Uterus (tissue), 4 donors: ENCODE data around the gene MAPKBP1. TPM values are rescaled to one million over a fixed set of nuclear protein-coding genes. Genes with fewer than 3 reads are reported as not detected.

ENCODE experiments used
- DNase-seq, 2 donors: peaks; one replicate each; pipeline ENCODE4 v3.0.0-alpha.2; 2019 to 2020
- H3K27ac ChIP-seq, 2 donors: fragments of 200-600 bp; sonication (generic); 1 replicate in 1 of 2; 2 replicates in 1 of 2; pipeline ENCODE4 v1.5.1; 2016 to 2018
- H3K27me3 ChIP-seq, 2 donors: fragments of 200-600 bp; sonication (generic); one replicate each; pipeline ENCODE4 v1.5.1; 2018 to 2019; ENCODE audit warnings: control low read depth in 1 of 2
- H3K36me3 ChIP-seq, 2 donors: fragments of 200-600 bp; sonication (generic); one replicate each; pipeline ENCODE4 v1.5.1; 2019; ENCODE audit warnings: control low read depth in 1 of 2
- H3K4me1 ChIP-seq, 2 donors: fragments of 200-600 bp; sonication (generic); one replicate each; pipeline ENCODE4 v1.5.1; 2018 to 2019; ENCODE audit warnings: control low read depth in 1 of 2
- H3K4me3 ChIP-seq, 2 donors: fragments of 200-600 bp; sonication (generic); 1 replicate in 1 of 2; 2 replicates in 1 of 2; pipeline ENCODE4 v1.5.1; 2018 to 2019; ENCODE audit warnings: mild to moderate bottlenecking in 1 of 2
- H3K9me3 ChIP-seq, 2 donors: fragments of 200-600 bp; sonication (generic); one replicate each; pipeline ENCODE4 v1.5.1; 2019; ENCODE audit warnings: control low read depth in 1 of 2
- POLR2A ChIP-seq, 2 donors: fragments of 450-650 bp; IDR thresholded peaks; one replicate each; pipeline ENCODE4 v1.6.1; 2016; ENCODE audit warnings: antibody characterized with exemption in 2 of 2, mild to moderate bottlenecking in 1 of 2, moderate library complexity in 1 of 2
- intact Hi-C: fragments of 100-400 bp; cut with DNase I; formaldehyde crosslinking; loops from one replicate; pipeline ENCODE4 v1.15.1; 2023; ENCODE audit warnings: low total_unique reads
- total RNA-seq, 4 donors: library from RNA; depleted of rRNA in 3 of 4; stranded (reverse); fragments of >200 nt in 3 of 4; gene quantifications; one replicate each; pipeline versions ENCODE4 v1.1.0 to v1.2.4, GENCODE V29; 2014 to 2023
- TF ChIP-seq, protein P1 (sequence below), 4 experiments: fragments of 200-600 bp in 2 of 4; fragments of 450-650 bp in 2 of 4; sonication (generic) in 2 of 4; IDR thresholded peaks; one replicate each; pipeline ENCODE4 v1.5.1; 2016 to 2019; ENCODE audit warnings: antibody characterized with exemption in 4 of 4, mild to moderate bottlenecking in 2 of 4, moderate library complexity in 1 of 4
- donor health status: DM: yes; HTN: yes; CAD: no.

Gene MAPKBP1
- total RNA-seq, 4 donors from 2014 or later, result 5.9 to 56.2 (median 23.5) TPM

- Histone ChIP-seq H3K36me3 (no peaks in the 10 kb centered on the region), H3K27ac (no peak overlapping the region), H3K4me3 (no peak overlapping the region), H3K27me3 (no peaks in the 10 kb centered on the region), H3K4me1 (no peaks in the 10 kb centered on the region), H3K9me3 (no peaks in the 10 kb centered on the region)
- TF ChIP-seq, protein P1, sequence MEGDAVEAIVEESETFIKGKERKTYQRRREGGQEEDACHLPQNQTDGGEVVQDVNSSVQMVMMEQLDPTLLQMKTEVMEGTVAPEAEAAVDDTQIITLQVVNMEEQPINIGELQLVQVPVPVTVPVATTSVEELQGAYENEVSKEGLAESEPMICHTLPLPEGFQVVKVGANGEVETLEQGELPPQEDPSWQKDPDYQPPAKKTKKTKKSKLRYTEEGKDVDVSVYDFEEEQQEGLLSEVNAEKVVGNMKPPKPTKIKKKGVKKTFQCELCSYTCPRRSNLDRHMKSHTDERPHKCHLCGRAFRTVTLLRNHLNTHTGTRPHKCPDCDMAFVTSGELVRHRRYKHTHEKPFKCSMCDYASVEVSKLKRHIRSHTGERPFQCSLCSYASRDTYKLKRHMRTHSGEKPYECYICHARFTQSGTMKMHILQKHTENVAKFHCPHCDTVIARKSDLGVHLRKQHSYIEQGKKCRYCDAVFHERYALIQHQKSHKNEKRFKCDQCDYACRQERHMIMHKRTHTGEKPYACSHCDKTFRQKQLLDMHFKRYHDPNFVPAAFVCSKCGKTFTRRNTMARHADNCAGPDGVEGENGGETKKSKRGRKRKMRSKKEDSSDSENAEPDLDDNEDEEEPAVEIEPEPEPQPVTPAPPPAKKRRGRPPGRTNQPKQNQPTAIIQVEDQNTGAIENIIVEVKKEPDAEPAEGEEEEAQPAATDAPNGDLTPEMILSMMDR (IDR thresholded peaks at IDR 0.05), result no peak
- no peak for TF ChIP-seq POLR2A (IDR thresholded peaks at IDR 0.05)
- intact Hi-C loops, result no loop called here
- no peak for DNase-seq
Measured at GRCh38 chr15:41847981-41848380, 73.7 kb downstream of the MAPKBP1 start.

GRCh38 chr15:41848631-41849030, 74.3 kb downstream of the MAPKBP1 start:
- Histone ChIP-seq H3K4me1 (no peaks in the 10 kb centered on the region), H3K36me3 (no peaks in the 10 kb centered on the region), H3K4me3 (no peak overlapping the region), H3K27me3 (no peaks in the 10 kb centered on the region), H3K9me3 (no peaks in the 10 kb centered on the region), H3K27ac (no peak overlapping the region)
- TF ChIP-seq, protein P1 (IDR thresholded peaks at IDR 0.05), result no peak
- TF ChIP-seq POLR2A (IDR thresholded peaks at IDR 0.05), result no peak
- DNase-seq, result no peak
- intact Hi-C loops, result no loop called here

- TF ChIP-seq, protein P1 (IDR thresholded peaks at IDR 0.05), result no peak
- no peak for TF ChIP-seq POLR2A (IDR thresholded peaks at IDR 0.05)
- H3K4me1 ChIP-seq, result no peaks in the 10 kb centered on the region
- no peak overlapping the region for H3K4me3 ChIP-seq
- H3K27me3 ChIP-seq, result no peaks in the 10 kb centered on the region
- no peak for DNase-seq
- no peak overlapping the region for H3K27ac ChIP-seq
- H3K9me3 ChIP-seq, result no peaks in the 10 kb centered on the region
- intact Hi-C loops, result no loop called here
- no peaks in the 10 kb centered on the region for H3K36me3 ChIP-seq
Measured at GRCh38 chr15:41849204-41849603, 74.9 kb downstream of the MAPKBP1 start.

DNA sequence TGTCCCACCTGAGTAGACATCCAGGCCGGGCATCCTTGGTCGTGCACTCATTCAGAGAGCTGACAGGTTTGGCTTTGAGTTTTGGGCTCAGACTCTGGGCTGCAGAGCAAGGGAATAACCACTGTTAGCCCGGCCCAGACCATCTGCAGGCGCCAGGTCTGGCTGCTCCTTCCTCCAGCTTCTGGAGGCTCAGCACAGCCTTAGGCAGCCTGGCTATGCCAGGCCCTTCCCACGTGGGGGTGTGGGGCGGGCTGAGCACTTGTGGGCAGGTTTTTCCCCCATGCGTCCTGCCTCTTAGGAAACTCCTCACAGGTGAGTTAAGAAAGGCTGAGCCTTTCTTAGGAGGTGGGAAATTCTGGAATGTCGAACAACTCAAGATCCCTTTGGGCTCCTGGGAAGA, 75.6 kb downstream of the MAPKBP1 start:
- H3K4me3 ChIP-seq, result no peak overlapping the region
- TF ChIP-seq, protein P1 (IDR thresholded peaks at IDR 0.05), result no peak
- TF ChIP-seq POLR2A (IDR thresholded peaks at IDR 0.05), result no peak
- intact Hi-C loops, result loop anchor here (10.0 kb wide), 1 partner anchor 65 kb away; no protein-coding TSS in a partner anchor

DNA sequence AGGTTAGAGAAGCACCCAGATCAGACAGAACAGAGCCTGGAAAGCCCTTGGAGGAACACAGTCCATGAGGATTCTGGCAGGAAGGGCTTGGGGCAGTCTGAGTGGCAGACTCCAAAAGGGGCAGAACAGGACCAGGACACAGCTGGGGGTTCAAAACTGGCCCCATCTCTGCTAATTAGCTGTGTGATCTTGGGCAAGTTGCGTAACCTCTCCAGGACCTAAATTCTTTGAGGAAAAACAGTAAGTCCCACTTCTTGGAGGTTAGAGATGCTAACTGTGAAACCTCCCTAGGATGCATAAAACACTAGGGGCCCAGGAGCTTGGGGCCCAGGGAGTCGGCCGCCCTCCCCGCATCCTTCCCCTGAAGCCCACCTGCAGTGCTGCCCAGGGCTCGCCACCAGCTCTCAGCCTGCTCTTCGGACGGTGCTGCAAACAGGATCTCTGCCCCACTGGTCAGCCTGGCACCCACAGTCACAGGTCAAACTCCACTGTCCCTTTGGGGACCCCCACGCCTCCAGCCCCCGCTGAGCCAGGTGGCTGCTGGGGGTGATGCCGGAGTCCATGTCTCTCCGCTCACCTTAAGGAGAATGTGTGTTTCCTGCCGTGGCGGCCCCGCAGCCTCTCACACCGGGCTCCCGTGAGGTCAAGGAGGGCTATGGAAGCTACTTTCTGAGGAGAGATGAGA, 76.3 kb downstream of the MAPKBP1 start:
- Histone ChIP-seq H3K4me3 (no peak overlapping the region), H3K27me3 (no peaks in the 10 kb centered on the region), H3K36me3 (no peaks in the 10 kb centered on the region), H3K9me3 (no peaks in the 10 kb centered on the region), H3K27ac (no peak overlapping the region), H3K4me1 (no peaks in the 10 kb centered on the region)
- DNase-seq, result no peak
- TF ChIP-seq, protein P1 (IDR thresholded peaks at IDR 0.05), result no peak
- no peak for TF ChIP-seq POLR2A (IDR thresholded peaks at IDR 0.05)
- intact Hi-C loops, result loop anchor here (10.0 kb wide), 1 partner anchor 64 kb away; no protein-coding TSS in a partner anchor

More for the DNA sequence above, 75.6 kb downstream of the MAPKBP1 start:
- Histone ChIP-seq H3K4me1 (no peaks in the 10 kb centered on the region), H3K27me3 (no peaks in the 10 kb centered on the region), H3K36me3 (no peaks in the 10 kb centered on the region), H3K27ac (no peak overlapping the region), H3K9me3 (no peaks in the 10 kb centered on the region)
- DNase-seq, result no peak
